H1 (cell line): ENCODE data around the gene WDR64. TPM values are rescaled to one million over a fixed set of nuclear protein-coding genes. Genes with fewer than 3 reads are reported as not detected.
"Not testable (repeated sequence)": the region's sequence is repeated elsewhere in the genome, so short reads cannot be mapped to it uniquely, and the experiment has no call there.

Source experiments
- CTCF ChIA-PET: fragments of 300-600 bp; sonication (Branson Sonifier 250); formaldehyde crosslinking; loops from one replicate; lab custom pipeline; 2021; ENCODE audit not compliant: partially characterized antibody; lab: Charles Lee
- POLR2A ChIA-PET: fragments of 300-600 bp; sonication (Branson Sonifier 250); formaldehyde crosslinking; loops from one replicate; lab custom pipeline; 2021; ENCODE audit warnings: inconsistent platforms; ENCODE audit not compliant: partially characterized antibody; lab: Charles Lee
- DNase-seq, 2 experiments: peaks; one replicate each; pipeline versions ENCODE4 v3.0.0 to v3.0.0-alpha.2; 2010 to 2022; ENCODE audit warnings: low spot score in 2 of 2, low read depth in 1 of 2, mixed read lengths in 1 of 2
- FAIRE-seq: peaks from 2 replicates; lab custom pipeline; 2011; peaks lifted over from hg19 to GRCh38; lab: Jason Lieb, UNC
- H2AFZ ChIP-seq: 2 replicates; pipeline ENCODE4 v1.8.1; 2012; ENCODE audit warnings: low read length, inconsistent platforms
- H2AK5ac ChIP-seq: 2 replicates; pipeline ENCODE4 v1.6.1; 2013; ENCODE audit warnings: low read depth, low read length
- H2BK120ac ChIP-seq: replicated peaks from 2 replicates; pipeline ENCODE3; 2013; ENCODE audit warnings: low read depth, low read length, inconsistent platforms
- H2BK12ac ChIP-seq: 2 replicates; pipeline ENCODE4 v1.6.1; 2013; ENCODE audit warnings: low read depth, low read length
- H2BK15ac ChIP-seq: 2 replicates; pipeline ENCODE4 v1.6.1; 2013; ENCODE audit warnings: low read length
- H2BK20ac ChIP-seq: 2 replicates; pipeline ENCODE4 v1.6.1; 2013; ENCODE audit warnings: low read length
- H2BK5ac ChIP-seq: 2 replicates; pipeline ENCODE4 v1.6.1; 2013; ENCODE audit warnings: low read depth, low read length
- H3K14ac ChIP-seq: 2 replicates; pipeline ENCODE4 v1.6.1; 2013; ENCODE audit warnings: inconsistent platforms; ENCODE audit not compliant: insufficient read length
- H3K18ac ChIP-seq: 2 replicates; pipeline ENCODE4 v1.6.1; 2013; ENCODE audit warnings: low read length; ENCODE audit errors: extremely low read depth
- H3K23ac ChIP-seq: 2 replicates; pipeline ENCODE4 v1.6.1; 2013; ENCODE audit warnings: inconsistent platforms; ENCODE audit not compliant: insufficient read length
- H3K23me2 ChIP-seq: 2 replicates; pipeline ENCODE4 v1.6.1; 2013; ENCODE audit warnings: low read depth, low read length
- H3K27ac ChIP-seq: 2 replicates; pipeline ENCODE4 v1.6.1; 2011; ENCODE audit warnings: low read depth, low read length, inconsistent platforms
- H3K27me3 ChIP-seq, 4 experiments: replicated peaks in 1 of 4; 1 replicate in 1 of 4; 2 replicates in 3 of 4; pipeline versions ENCODE4 v1.6.1 to v1.8.1; 2011 to 2013; ENCODE audit warnings: low read length in 3 of 4, mild to moderate bottlenecking in 3 of 4, inconsistent platforms in 2 of 4, mixed read lengths in 2 of 4, moderate library complexity in 1 of 4; ENCODE audit not compliant: control insufficient read depth in 3 of 4, insufficient read depth in 3 of 4; ENCODE audit errors: extremely low read depth in 1 of 4
- H3K36me3 ChIP-seq, 4 experiments: 2 replicates each; pipeline versions ENCODE4 v1.6.1 to v1.8.1; 2011 to 2013; ENCODE audit warnings: mild to moderate bottlenecking in 4 of 4, low read length in 3 of 4, moderate library complexity in 2 of 4, control low read depth in 1 of 4, inconsistent platforms in 1 of 4; ENCODE audit not compliant: insufficient read depth in 4 of 4, control insufficient read depth in 2 of 4
- H3K4ac ChIP-seq: replicated peaks from 2 replicates; pipeline ENCODE3; 2013; ENCODE audit warnings: low read length, low read depth, mixed read lengths, inconsistent platforms; ENCODE audit not compliant: insufficient read length
- H3K4me1 ChIP-seq, 4 experiments: replicated peaks in 1 of 4; 1 replicate in 1 of 4; 2 replicates in 3 of 4; pipeline versions ENCODE4 v1.6.1 to v1.8.1; 2011 to 2013; ENCODE audit warnings: low read length in 3 of 4, inconsistent platforms in 2 of 4, mixed read lengths in 1 of 4; ENCODE audit not compliant: insufficient read depth in 4 of 4, control insufficient read depth in 3 of 4
- H3K4me2 ChIP-seq, 2 experiments: 2 replicates each; pipeline versions ENCODE4 v1.6.1 to v1.8.1; 2011 to 2013; ENCODE audit warnings: low read depth in 2 of 2, low read length in 2 of 2, control low read depth in 1 of 2, inconsistent platforms in 1 of 2, mild to moderate bottlenecking in 1 of 2; ENCODE audit not compliant: insufficient read depth in 1 of 2
- H3K4me3 ChIP-seq, 4 experiments: fragments of 200-600, 300-600 bp in 1 of 4; sonication (generic), shearing (Covaris generic), sonication (Bioruptor Twin) in 1 of 4; 2 replicates each; pipeline versions ENCODE4 v1.5.1 to v1.8.1; 2011 to 2016; ENCODE audit warnings: low read length in 4 of 4, low read depth in 3 of 4, control low read depth in 2 of 4, inconsistent platforms in 2 of 4, mild to moderate bottlenecking in 2 of 4, mixed read lengths in 1 of 4, moderate library complexity in 1 of 4; ENCODE audit not compliant: insufficient read depth in 2 of 4; ENCODE audit errors: extremely low read depth in 1 of 4
- H3K56ac ChIP-seq: replicated peaks from 2 replicates; pipeline ENCODE3; 2013; ENCODE audit warnings: low read depth, mild to moderate bottlenecking, mixed read lengths, low read length, inconsistent platforms; ENCODE audit not compliant: insufficient read length
- H3K79me1 ChIP-seq: 2 replicates; pipeline ENCODE4 v1.6.1; 2013; ENCODE audit warnings: low read depth, low read length, control low read depth
- H3K79me2 ChIP-seq, 2 experiments: 2 replicates each; pipeline versions ENCODE4 v1.6.1 to v1.8.1; 2012 to 2013; ENCODE audit warnings: low read length in 2 of 2, mild to moderate bottlenecking in 2 of 2, inconsistent platforms in 1 of 2; ENCODE audit not compliant: insufficient read depth in 2 of 2, control insufficient read depth in 1 of 2
- H3K9ac ChIP-seq, 4 experiments: replicated peaks in 1 of 4; 1 replicate in 1 of 4; 2 replicates in 3 of 4; pipeline versions ENCODE4 v1.6.1 to v1.8.1; 2011 to 2013; ENCODE audit warnings: low read depth in 3 of 4, low read length in 3 of 4, control low read depth in 2 of 4, mild to moderate bottlenecking in 2 of 4, moderate library complexity in 2 of 4, inconsistent platforms in 1 of 4; ENCODE audit errors: extremely low read depth in 1 of 4
- H3K9me3 ChIP-seq, 2 experiments: 2 replicates each; pipeline versions ENCODE4 v1.6.1 to v1.8.1; 2012 to 2013; ENCODE audit warnings: mild to moderate bottlenecking in 2 of 2, moderate library complexity in 2 of 2, control low read depth in 1 of 2, inconsistent platforms in 1 of 2, low read depth in 1 of 2, low read length in 1 of 2, mixed read lengths in 1 of 2; ENCODE audit not compliant: insufficient read depth in 2 of 2
- H4K20me1 ChIP-seq, 2 experiments: replicated peaks in 1 of 2; 2 replicates each; pipeline versions ENCODE3 to v1.8.1; 2011 to 2013; ENCODE audit warnings: inconsistent platforms in 2 of 2, low read length in 2 of 2, mild to moderate bottlenecking in 1 of 2; ENCODE audit not compliant: insufficient read depth in 2 of 2, control insufficient read depth in 1 of 2
- H4K5ac ChIP-seq: 2 replicates; pipeline ENCODE4 v1.6.1; 2013; ENCODE audit warnings: low read length, low read depth, mixed read lengths, inconsistent platforms; ENCODE audit not compliant: insufficient read length
- H4K8ac ChIP-seq: 2 replicates; pipeline ENCODE4 v1.8.0; 2013; ENCODE audit warnings: mild to moderate bottlenecking, moderate library complexity, low read length, inconsistent platforms; ENCODE audit not compliant: insufficient read depth; ENCODE audit errors: extremely low read depth
- H4K91ac ChIP-seq: replicated peaks from 2 replicates; pipeline ENCODE3; 2013; ENCODE audit warnings: low read length, mixed read lengths, inconsistent platforms; ENCODE audit not compliant: insufficient read length
- WGBS, 2 experiments: shearing (Covaris generic) in 1 of 2; methylation state at CpG; one replicate each; pipeline versions ENCODE4 v1.1.6 to v1.1.7; 2013 to 2015; ENCODE audit warnings: low lambda C conversion rate in 2 of 2, mixed read lengths in 2 of 2, inconsistent platforms in 1 of 2, low coverage in 1 of 2, missing lambda C conversion rate in 1 of 2; ENCODE audit not compliant: insufficient replicate concordance in 2 of 2, insufficient coverage in 1 of 2, insufficient read length in 1 of 2; ENCODE audit errors: extremely low coverage in 1 of 2, missing lambda C conversion rate in 1 of 2; 5-methylcytosine and 5-hydroxymethylcytosine counted together
- polyA plus RNA-seq, 7 experiments: library from polyadenylated mRNA; depleted of rRNA in 3 of 7; stranded (reverse) in 5 of 7; unstranded in 2 of 7; fragments of >200 nt in 5 of 7; fragments of 200-250 nt in 2 of 7; gene quantifications; 1 replicate in 5 of 7; 2 replicates in 1 of 7; 4 replicates in 1 of 7; pipeline versions ENCODE4 v1.2.1 to v1.2.3, GENCODE V29; 2011 to 2013; ENCODE audit warnings: missing spikeins in 2 of 7, mixed read lengths in 2 of 7
- total RNA-seq: library from RNA; stranded (reverse); fragmentation: NEBNext Ultra II Directional; extraction: Animal tissue kit (Norgen Biotek cat#: 25700); gene quantifications from 2 replicates; pipeline ENCODE4 v1.2.1, GENCODE V29; 2021

The WDR64 gene
- total and polyA plus RNA-seq, 2 of the 8 experiments (the other 6 are each of a cell fraction or from before 2014, with no cell fraction given): 0.02 TPM; not detected in 1

DNA sequence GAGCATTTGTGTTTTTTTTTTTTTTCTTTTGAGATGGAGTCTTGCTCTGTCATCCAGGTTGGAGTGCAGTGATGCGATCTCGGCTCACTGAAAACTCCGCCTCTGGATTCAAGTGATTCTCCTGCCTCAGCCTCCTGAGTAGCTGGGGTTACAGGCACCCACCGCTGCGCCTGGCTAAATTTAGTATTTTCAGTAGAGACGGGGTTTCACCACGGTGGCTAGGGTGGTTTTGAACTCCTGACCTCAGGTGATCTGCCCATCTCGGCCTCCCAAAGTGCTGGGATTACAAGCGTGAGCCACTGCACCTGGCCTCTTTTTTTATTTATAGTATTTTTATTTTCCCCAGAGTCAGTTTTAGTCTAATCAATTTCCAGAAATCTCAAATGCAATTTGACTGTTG lies 174.5 kb downstream of the WDR64 start:
- H3K23ac ChIP-seq, H3K18ac ChIP-seq, H3K23me2 ChIP-seq, H2BK15ac ChIP-seq, H3K9ac ChIP-seq, H3K27ac ChIP-seq, H3K4ac ChIP-seq, H3K36me3 ChIP-seq, H3K79me1 ChIP-seq, H3K56ac ChIP-seq, H2BK12ac ChIP-seq, H2BK120ac ChIP-seq, H2AFZ ChIP-seq, H2AK5ac ChIP-seq, H3K4me3 ChIP-seq, H3K79me2 ChIP-seq, H3K14ac ChIP-seq, H3K4me2 ChIP-seq, FAIRE-seq, H3K4me1 ChIP-seq, H3K27me3 ChIP-seq, H2BK20ac ChIP-seq, H3K9me3 ChIP-seq, H4K20me1 ChIP-seq, H2BK5ac ChIP-seq, DNase-seq, POLR2A ChIA-PET, H4K91ac ChIP-seq, H4K5ac ChIP-seq, H4K8ac ChIP-seq: not testable (repeated sequence)
- 93% methylated on average over 9 of the region's 9 CpGs; no CpG with 5 or more reads in 1 of the 2 experiments for WGBS, 2 experiments
- CTCF ChIA-PET: interaction anchor here (1.0 kb wide), 1 partner anchor 215 kb away, joined by 3 read pairs; no protein-coding TSS in a partner anchor
